HL-60 (cell line): ENCODE results near the gene PLEKHG5.

ENCODE experiments used
- DNase-seq, 2 experiments: peaks; one replicate each; pipeline ENCODE4 v3.0.0-alpha.2; 2010 to 2020; ENCODE audit warnings: low read depth in 1 of 2, low spot score in 1 of 2
- H3K27ac ChIP-seq: fragments of 250-450 bp; sonication (Bioruptor Pico); replicated peaks from 2 replicates; pipeline ENCODE4 v1.5.1; 2020; ENCODE audit warnings: mild to moderate bottlenecking, moderate library complexity
- H3K27me3 ChIP-seq: fragments of 250-450 bp; sonication (Bioruptor Pico); 2 replicates; pipeline ENCODE4 v1.5.1; 2021; ENCODE audit warnings: mild to moderate bottlenecking, moderate library complexity; ENCODE audit not compliant: insufficient read depth, poor library complexity, severe bottlenecking
- H3K4me3 ChIP-seq: replicated peaks from 2 replicates; pipeline ENCODE4 v1.5.1; 2011; ENCODE audit warnings: mild to moderate bottlenecking, control low read depth, low read length; ENCODE audit not compliant: insufficient read depth
- CTCF ChIP-seq: IDR thresholded peaks from one replicate; pipeline ENCODE4 v1.5.1; 2011; ENCODE audit warnings: low read length, control low read depth, inconsistent platforms; ENCODE audit not compliant: insufficient read depth
- GABPA ChIP-seq: IDR thresholded peaks from 2 replicates; pipeline ENCODE4 v1.6.1; 2012; ENCODE audit warnings: low read depth
- POLR2AphosphoS5 ChIP-seq: IDR thresholded peaks from 2 replicates; pipeline ENCODE4 v1.6.1; 2012; ENCODE audit warnings: low read depth
- REST ChIP-seq: IDR thresholded peaks from 2 replicates; pipeline ENCODE4 v1.6.1; 2012; ENCODE audit warnings: low read depth; ENCODE audit not compliant: insufficient replicate concordance
- SPI1 ChIP-seq: IDR thresholded peaks from 2 replicates; pipeline ENCODE4 v1.6.1; 2012; ENCODE audit warnings: low read depth, mild to moderate bottlenecking, borderline replicate concordance

The PLEKHG5 gene

GRCh38 chr1:6481820-6482219, 9.6 kb downstream of the PLEKHG5 start:
- no peak for TF ChIP-seq GABPA
- TF ChIP-seq REST: no peak
- TF ChIP-seq SPI1: no peak
- no peak for TF ChIP-seq CTCF
- TF ChIP-seq POLR2AphosphoS5: no peak
- no peak overlapping the region for H3K27ac ChIP-seq
- DNase-seq: no peak
- no peak overlapping the region for H3K4me3 ChIP-seq
- H3K27me3 ChIP-seq: peaks cover 42% of the 10 kb centered on the region

- DNase-seq: no peak
- TF ChIP-seq SPI1 (no peak), GABPA (no peak), POLR2AphosphoS5 (no peak), CTCF (no peak), REST (no peak)
- H3K27ac ChIP-seq: no peak overlapping the region
- peaks cover 3% of the 10 kb centered on the region for H3K27me3 ChIP-seq
- H3K4me3 ChIP-seq: no peak overlapping the region
Measured at GRCh38 chr1:6477039-6477820, 14.2 kb downstream of the PLEKHG5 start.

- no peaks in the 10 kb centered on the region for H3K27me3 ChIP-seq
- no peak overlapping the region for H3K27ac ChIP-seq
- no peak overlapping the region for H3K4me3 ChIP-seq
- no peak for DNase-seq
- TF ChIP-seq POLR2AphosphoS5: no peak
- TF ChIP-seq GABPA: no peak
- no peak for TF ChIP-seq REST
- no peak for TF ChIP-seq SPI1
- no peak for TF ChIP-seq CTCF
Measured at GRCh38 chr1:6476483-6476882, 15.0 kb downstream of the PLEKHG5 start.
